H9 (cell line): ENCODE data around the gene ARHGAP40. TPM values are rescaled to one million over a fixed set of nuclear protein-coding genes. Genes with fewer than 3 reads are reported as not detected.

Experiments
- DNase-seq: peaks from one replicate; pipeline ENCODE4 v3.0.0-alpha.2; 2017
- H2AFZ ChIP-seq: one replicate; pipeline ENCODE4 v1.6.1; 2013; ENCODE audit warnings: mild to moderate bottlenecking, low read length, control low read depth, moderate library complexity
- H2AK5ac ChIP-seq: 2 replicates; pipeline ENCODE4 v1.6.1; 2013; ENCODE audit warnings: low read length, control low read depth, mixed read lengths; ENCODE audit not compliant: insufficient read length
- H2BK120ac ChIP-seq: one replicate; pipeline ENCODE4 v1.6.1; 2013; ENCODE audit warnings: low read depth, mild to moderate bottlenecking, low read length, control low read depth, inconsistent platforms; ENCODE audit not compliant: poor library complexity, severe bottlenecking
- H2BK12ac ChIP-seq: 2 replicates; pipeline ENCODE4 v1.6.1; 2013; ENCODE audit warnings: low read length, control low read depth, mixed read lengths, low read depth; ENCODE audit not compliant: insufficient read length
- H2BK15ac ChIP-seq: 2 replicates; pipeline ENCODE4 v1.6.1; 2013; ENCODE audit warnings: low read depth, low read length, control low read depth
- H2BK20ac ChIP-seq: one replicate; pipeline ENCODE4 v1.6.1; 2013; ENCODE audit warnings: low read depth, mild to moderate bottlenecking, low read length, control low read depth, inconsistent platforms; ENCODE audit not compliant: poor library complexity, severe bottlenecking
- H2BK5ac ChIP-seq: 2 replicates; pipeline ENCODE4 v1.6.1; 2013; ENCODE audit warnings: low read length, control low read depth, mixed read lengths; ENCODE audit not compliant: insufficient read length
- H3K14ac ChIP-seq: 2 replicates; pipeline ENCODE4 v1.6.1; 2013; ENCODE audit warnings: low read length, control low read depth; ENCODE audit not compliant: insufficient read depth
- H3K18ac ChIP-seq: 2 replicates; pipeline ENCODE4 v1.6.1; 2013; ENCODE audit warnings: low read depth, mild to moderate bottlenecking, mixed read lengths, low read length, control low read depth; ENCODE audit not compliant: insufficient read length
- H3K23ac ChIP-seq: 2 replicates; pipeline ENCODE4 v1.6.1; 2013; ENCODE audit warnings: low read length, control low read depth, mixed read lengths, low read depth; ENCODE audit not compliant: insufficient read length
- H3K23me2 ChIP-seq: 2 replicates; pipeline ENCODE4 v1.6.1; 2013; ENCODE audit warnings: low read depth, mild to moderate bottlenecking, mixed read lengths, low read length, control low read depth; ENCODE audit not compliant: insufficient read length, poor library complexity, severe bottlenecking
- H3K27ac ChIP-seq: 2 replicates; pipeline ENCODE4 v1.5.1; 2013; ENCODE audit warnings: low read length, control low read depth, mixed read lengths, low read depth; ENCODE audit not compliant: insufficient read length
- H3K27me3 ChIP-seq: 2 replicates; pipeline ENCODE4 v1.6.1; 2013; ENCODE audit warnings: low read length, control low read depth, inconsistent platforms; ENCODE audit not compliant: insufficient read depth
- H3K4ac ChIP-seq: 2 replicates; pipeline ENCODE4 v1.6.1; 2013; ENCODE audit warnings: low read depth, mild to moderate bottlenecking, control low read depth, inconsistent platforms, low read length, moderate library complexity
- H3K4me1 ChIP-seq: 2 replicates; pipeline ENCODE4 v1.6.1; 2013; ENCODE audit warnings: low read length, control low read depth, inconsistent platforms; ENCODE audit not compliant: insufficient read depth
- H3K4me2 ChIP-seq: 2 replicates; pipeline ENCODE4 v1.6.1; 2013; ENCODE audit warnings: low read length, control low read depth, mixed read lengths; ENCODE audit not compliant: insufficient read length, insufficient read depth
- H3K56ac ChIP-seq: 2 replicates; pipeline ENCODE4 v1.6.1; 2013; ENCODE audit warnings: low read depth, mild to moderate bottlenecking, mixed read lengths, low read length, control low read depth; ENCODE audit not compliant: insufficient read length
- H3K79me1 ChIP-seq: 2 replicates; pipeline ENCODE4 v1.6.1; 2013; ENCODE audit warnings: low read depth, mild to moderate bottlenecking, moderate library complexity, low read length, control low read depth, inconsistent platforms; ENCODE audit not compliant: insufficient read depth, poor library complexity, severe bottlenecking
- H3K79me2 ChIP-seq: 2 replicates; pipeline ENCODE4 v1.6.1; 2013; ENCODE audit warnings: low read length, control low read depth, inconsistent platforms; ENCODE audit not compliant: insufficient read depth
- H3K9ac ChIP-seq: 2 replicates; pipeline ENCODE4 v1.6.1; 2013; ENCODE audit warnings: low read length, control low read depth, mixed read lengths; ENCODE audit not compliant: insufficient read length; ENCODE audit errors: extremely low read depth
- H3K9me3 ChIP-seq: one replicate; pipeline ENCODE4 v1.6.1; 2013; ENCODE audit warnings: low read depth, low read length, inconsistent platforms; ENCODE audit not compliant: control insufficient read depth
- H3T11ph ChIP-seq: one replicate; pipeline ENCODE4 v1.6.1; 2013; ENCODE audit warnings: mild to moderate bottlenecking, low read length, control low read depth, inconsistent platforms
- H4K20me1 ChIP-seq: one replicate; pipeline ENCODE4 v1.6.1; 2013; ENCODE audit not compliant: control insufficient read depth, insufficient read length, insufficient read depth
- H4K5ac ChIP-seq: 2 replicates; pipeline ENCODE4 v1.6.1; 2013; ENCODE audit warnings: low read depth, mild to moderate bottlenecking, mixed read lengths, low read length, control low read depth; ENCODE audit not compliant: insufficient read length
- H4K8ac ChIP-seq: replicated peaks from 2 replicates; pipeline ENCODE4 v1.6.1; 2013; ENCODE audit warnings: low read length, control low read depth, mixed read lengths, low read depth; ENCODE audit not compliant: insufficient read length
- H4K91ac ChIP-seq: 2 replicates; pipeline ENCODE4 v1.6.1; 2013; ENCODE audit warnings: low read depth, mild to moderate bottlenecking, moderate library complexity, mixed read lengths, low read length, control low read depth; ENCODE audit not compliant: insufficient read length
- H3K27ac Mint-ChIP-seq, 3 experiments: 2 replicates in 2 of 3; 3 replicates in 1 of 3; pipeline ENCODE4 v1.8.0; 2020 to 2021; ENCODE audit warnings: mixed read lengths in 3 of 3, mild to moderate bottlenecking in 1 of 3, moderate library complexity in 1 of 3
- H3K27me3 Mint-ChIP-seq: 2 replicates; pipeline ENCODE4 v1.8.0; 2021; ENCODE audit warnings: low read depth, mild to moderate bottlenecking, moderate library complexity, mixed read lengths
- H3K36me3 Mint-ChIP-seq, 3 experiments: 2 replicates in 2 of 3; 3 replicates in 1 of 3; pipeline ENCODE4 v1.8.0; 2020 to 2021; ENCODE audit warnings: low read depth in 3 of 3, mixed read lengths in 3 of 3; ENCODE audit not compliant: insufficient read depth in 1 of 3
- H3K4me1 Mint-ChIP-seq, 2 experiments: 2 replicates each; pipeline ENCODE4 v1.8.0; 2020; ENCODE audit warnings: mixed read lengths in 2 of 2
- H3K4me3 Mint-ChIP-seq, 2 experiments: 2 replicates in 1 of 2; 3 replicates in 1 of 2; pipeline ENCODE4 v1.8.0; 2020 to 2021; ENCODE audit warnings: mild to moderate bottlenecking in 2 of 2, mixed read lengths in 2 of 2, moderate library complexity in 1 of 2
- H3K9me3 Mint-ChIP-seq, 2 experiments: 2 replicates in 1 of 2; 3 replicates in 1 of 2; pipeline ENCODE4 v1.8.0; 2020; ENCODE audit warnings: mild to moderate bottlenecking in 2 of 2, mixed read lengths in 2 of 2, moderate library complexity in 1 of 2
- WGBS: extraction: QIAGEN DNeasy Blood & Tissue Kit; methylation state at CpG from one replicate; pipeline ENCODE4 v1.1.7; 2013; ENCODE audit warnings: missing lambda C conversion rate, low lambda C conversion rate, mixed read lengths; ENCODE audit not compliant: insufficient read length; ENCODE audit errors: extremely low coverage; 5-methylcytosine and 5-hydroxymethylcytosine counted together
- total RNA-seq: library from RNA; stranded (reverse); gene quantifications from 2 replicates; pipeline ENCODE4 v1.2.1, GENCODE V29; 2021
- TF ChIP-seq, protein P1 (sequence below): fragments of 200-600 bp; sonication (generic); conservative IDR thresholded peaks from 3 replicates; pipeline ENCODE4 v1.8.0; 2021; ENCODE audit warnings: antibody characterized with exemption, mild to moderate bottlenecking

ARHGAP40 gene
- total RNA-seq, 1 experiment from 2014 or later: 0.17 TPM

DNA sequence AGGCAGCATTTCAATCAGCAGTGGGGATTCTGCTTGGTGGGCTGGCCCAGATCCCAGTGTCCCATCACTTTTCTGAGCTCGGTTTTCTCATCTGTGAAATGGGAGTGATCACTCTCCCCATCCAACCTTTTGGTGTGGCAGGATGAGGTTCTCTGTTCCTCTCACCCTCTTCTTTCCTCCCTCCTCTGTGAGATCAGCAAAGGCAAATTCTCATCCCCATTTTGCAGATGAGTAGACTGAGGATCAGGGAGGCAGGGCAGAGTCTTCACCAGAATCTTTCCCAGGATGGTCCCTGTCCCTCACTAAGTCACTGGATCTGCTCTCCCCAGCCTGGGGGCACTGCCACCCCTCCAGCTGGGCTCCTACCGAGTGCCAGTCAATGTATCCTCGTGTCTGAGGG lies 62.1 kb downstream of the ARHGAP40 start:
- Histone ChIP-seq H2BK120ac (no peak overlapping the region), H2BK20ac (no peak overlapping the region), H3K4me2 (no peak overlapping the region), H3K79me2 (no peaks in the 10 kb centered on the region), H2BK5ac (no peak overlapping the region), H3K4me1 (no peaks in the 10 kb centered on the region), H4K8ac (no peak overlapping the region), H3K4ac (no peak overlapping the region), H3K27me3 (no peaks in the 10 kb centered on the region), H2AK5ac (no peak overlapping the region), H4K91ac (no peak overlapping the region), H4K20me1 (no peaks in the 10 kb centered on the region), H3K14ac (no peak overlapping the region), H3K18ac (no peak overlapping the region), H2BK12ac (no peak overlapping the region), H3K23me2 (no peaks in the 10 kb centered on the region), H4K5ac (no peak overlapping the region), H3K9me3 (no peaks in the 10 kb centered on the region), H3K79me1 (no peaks in the 10 kb centered on the region), H2AFZ (no peak overlapping the region), H3T11ph (no peak overlapping the region), H2BK15ac (no peak overlapping the region), H3K9ac (no peak overlapping the region), H3K27ac (no peak overlapping the region), H3K56ac (no peak overlapping the region), H3K23ac (no peak overlapping the region)
- Mint-ChIP-seq H3K4me3 (no peak overlapping the region), H3K27ac (no peak overlapping the region), H3K27me3 (peaks cover 45% of the 10 kb centered on the region), H3K36me3 (no peaks in the 10 kb centered on the region; a peak in 1 of 7 replicates), H3K4me1 (peaks cover 8 to 28% of the 10 kb centered on the region in 2 experiments), H3K9me3 (peaks cover 0 to 3% of the 10 kb centered on the region in 2 experiments; a peak in 2 of 5 replicates)
- TF ChIP-seq, protein P1, sequence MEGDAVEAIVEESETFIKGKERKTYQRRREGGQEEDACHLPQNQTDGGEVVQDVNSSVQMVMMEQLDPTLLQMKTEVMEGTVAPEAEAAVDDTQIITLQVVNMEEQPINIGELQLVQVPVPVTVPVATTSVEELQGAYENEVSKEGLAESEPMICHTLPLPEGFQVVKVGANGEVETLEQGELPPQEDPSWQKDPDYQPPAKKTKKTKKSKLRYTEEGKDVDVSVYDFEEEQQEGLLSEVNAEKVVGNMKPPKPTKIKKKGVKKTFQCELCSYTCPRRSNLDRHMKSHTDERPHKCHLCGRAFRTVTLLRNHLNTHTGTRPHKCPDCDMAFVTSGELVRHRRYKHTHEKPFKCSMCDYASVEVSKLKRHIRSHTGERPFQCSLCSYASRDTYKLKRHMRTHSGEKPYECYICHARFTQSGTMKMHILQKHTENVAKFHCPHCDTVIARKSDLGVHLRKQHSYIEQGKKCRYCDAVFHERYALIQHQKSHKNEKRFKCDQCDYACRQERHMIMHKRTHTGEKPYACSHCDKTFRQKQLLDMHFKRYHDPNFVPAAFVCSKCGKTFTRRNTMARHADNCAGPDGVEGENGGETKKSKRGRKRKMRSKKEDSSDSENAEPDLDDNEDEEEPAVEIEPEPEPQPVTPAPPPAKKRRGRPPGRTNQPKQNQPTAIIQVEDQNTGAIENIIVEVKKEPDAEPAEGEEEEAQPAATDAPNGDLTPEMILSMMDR: no peak
- WGBS: no CpG with 5 or more reads among the region's 3 CpGs
- DNase-seq: no peak
